Prostate gland (tissue), 2 donors: ENCODE measurements around the gene FUOM. TPM values are rescaled to one million over a fixed set of nuclear protein-coding genes. Genes with fewer than 3 reads are reported as not detected.

Experiments
- DNase-seq: peaks from one replicate; pipeline ENCODE4 v3.0.0-alpha.2; 2019; ENCODE audit warnings: low spot score
- H3K27ac ChIP-seq, 2 donors: fragments of 200-600 bp; sonication (generic); 2 replicates each; pipeline ENCODE4 v1.5.1; 2017 to 2019
- H3K27me3 ChIP-seq: fragments of 200-600 bp; sonication (generic); replicated peaks from 2 replicates; pipeline ENCODE4 v1.5.1; 2019; ENCODE audit not compliant: insufficient read depth
- H3K36me3 ChIP-seq, 2 donors: fragments of 200-600 bp; sonication (generic); 1 replicate in 1 of 2; 2 replicates in 1 of 2; pipeline versions ENCODE4 v1.5.1 to v1.8.1; 2017 to 2019
- H3K4me1 ChIP-seq: fragments of 200-600 bp; sonication (generic); replicated peaks from 2 replicates; pipeline ENCODE4 v1.5.1; 2019
- H3K4me3 ChIP-seq, 2 donors: fragments of 200-600 bp; sonication (generic); 2 replicates each; pipeline ENCODE4 v1.5.1; 2017 to 2019
- H3K9me3 ChIP-seq: fragments of 200-600 bp; sonication (generic); 2 replicates; pipeline ENCODE4 v1.5.1; 2017
- POLR2A ChIP-seq: fragments of 450-650 bp; IDR thresholded peaks from one replicate; pipeline ENCODE4 v1.6.1; 2016; ENCODE audit warnings: antibody characterized with exemption, mild to moderate bottlenecking
- POLR2AphosphoS5 ChIP-seq: sonication (generic); formaldehyde crosslinking; IDR thresholded peaks from one replicate; pipeline ENCODE4 v1.6.1; 2017; ENCODE audit warnings: antibody characterized with exemption
- WGBS: methylation state at CpG from one replicate; pipeline ENCODE4 v1.1.5; 2018; 5-methylcytosine and 5-hydroxymethylcytosine counted together
- intact Hi-C: fragments of 100-400 bp; cut with DNase I; formaldehyde crosslinking; loops from one replicate; pipeline ENCODE4 v1.14.2; 2022
- total RNA-seq, 2 donors: library from RNA; depleted of rRNA; stranded (reverse); fragments of >200 nt; gene quantifications; one replicate each; pipeline ENCODE4 v1.1.0, GENCODE V29; 2016
- TF ChIP-seq, protein P1 (sequence below), 4 experiments: fragments of 200-600 bp in 2 of 4; fragments of 450-650 bp in 2 of 4; sonication (generic) in 2 of 4; IDR thresholded peaks; 1 replicate in 3 of 4; 2 replicates in 1 of 4; pipeline ENCODE4 v1.5.1; 2016 to 2019; ENCODE audit warnings: antibody characterized with exemption in 4 of 4, mild to moderate bottlenecking in 2 of 4, moderate library complexity in 2 of 4

The FUOM gene
- total RNA-seq, 2 donors from 2014 or later: 8.7 to 11.4 TPM

DNA sequence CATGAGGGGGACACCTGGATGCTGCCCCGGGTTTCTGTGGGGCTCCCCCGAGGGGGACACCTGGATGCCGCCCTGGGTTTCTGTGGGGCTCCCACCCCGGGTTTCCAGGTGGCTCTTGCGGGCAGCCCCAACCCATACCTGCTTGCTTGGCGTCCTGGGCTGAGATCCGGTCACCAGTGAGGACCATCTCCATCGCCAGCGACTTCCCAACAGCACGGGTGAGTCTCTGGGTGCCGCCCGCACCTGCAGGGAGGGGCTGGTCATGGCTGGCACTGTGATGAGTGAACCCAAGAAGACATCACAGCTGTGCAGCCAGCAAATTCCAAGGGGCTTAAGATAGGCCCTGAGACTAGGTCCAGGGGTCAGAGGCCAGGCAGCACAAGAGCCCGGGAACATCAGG is 8.9 kb upstream of the FUOM start:
- no peak for TF ChIP-seq POLR2A
- H3K36me3 ChIP-seq: peaks cover 14 to 23% of the 10 kb centered on the region in 2 donors
- no peaks in the 10 kb centered on the region for H3K27me3 ChIP-seq
- H3K4me3 ChIP-seq: no peak overlapping the region
- 91% methylated on average over 13 of the region's 13 CpGs for WGBS
- H3K4me1 ChIP-seq: no peaks in the 10 kb centered on the region
- intact Hi-C loops: no loop called here
- DNase-seq: no peak
- H3K9me3 ChIP-seq: no peaks in the 10 kb centered on the region
- no peak overlapping the region for H3K27ac ChIP-seq

DNA sequence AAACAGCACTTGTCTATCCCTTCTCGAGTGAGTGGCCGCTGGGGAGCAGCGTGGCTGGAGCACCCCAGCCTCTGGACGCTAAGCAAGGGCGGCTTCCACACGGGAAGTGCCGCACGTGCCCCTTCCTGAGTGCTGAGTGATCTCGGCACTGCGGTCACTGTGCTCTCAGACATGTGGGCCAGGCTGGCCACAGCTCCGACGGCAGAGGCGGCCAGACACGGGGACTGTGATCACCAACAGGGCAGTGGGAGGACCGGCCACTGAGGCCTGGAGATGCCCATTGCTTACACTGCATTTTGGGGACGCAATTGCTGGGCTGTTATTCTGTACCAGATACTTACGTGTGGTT is 8.3 kb upstream of the FUOM start:
- Histone ChIP-seq H3K4me1 (no peaks in the 10 kb centered on the region), H3K36me3 (peaks cover 14 to 23% of the 10 kb centered on the region in 2 donors), H3K27me3 (no peaks in the 10 kb centered on the region), H3K9me3 (no peaks in the 10 kb centered on the region), H3K4me3 (no peak overlapping the region), H3K27ac (no peak overlapping the region)
- intact Hi-C loops: no loop called here
- no peak for DNase-seq
- WGBS: 81% methylated on average over 17 of the region's 17 CpGs
- TF ChIP-seq POLR2A (no peak), POLR2AphosphoS5 (no peak)
- TF ChIP-seq, protein P1, sequence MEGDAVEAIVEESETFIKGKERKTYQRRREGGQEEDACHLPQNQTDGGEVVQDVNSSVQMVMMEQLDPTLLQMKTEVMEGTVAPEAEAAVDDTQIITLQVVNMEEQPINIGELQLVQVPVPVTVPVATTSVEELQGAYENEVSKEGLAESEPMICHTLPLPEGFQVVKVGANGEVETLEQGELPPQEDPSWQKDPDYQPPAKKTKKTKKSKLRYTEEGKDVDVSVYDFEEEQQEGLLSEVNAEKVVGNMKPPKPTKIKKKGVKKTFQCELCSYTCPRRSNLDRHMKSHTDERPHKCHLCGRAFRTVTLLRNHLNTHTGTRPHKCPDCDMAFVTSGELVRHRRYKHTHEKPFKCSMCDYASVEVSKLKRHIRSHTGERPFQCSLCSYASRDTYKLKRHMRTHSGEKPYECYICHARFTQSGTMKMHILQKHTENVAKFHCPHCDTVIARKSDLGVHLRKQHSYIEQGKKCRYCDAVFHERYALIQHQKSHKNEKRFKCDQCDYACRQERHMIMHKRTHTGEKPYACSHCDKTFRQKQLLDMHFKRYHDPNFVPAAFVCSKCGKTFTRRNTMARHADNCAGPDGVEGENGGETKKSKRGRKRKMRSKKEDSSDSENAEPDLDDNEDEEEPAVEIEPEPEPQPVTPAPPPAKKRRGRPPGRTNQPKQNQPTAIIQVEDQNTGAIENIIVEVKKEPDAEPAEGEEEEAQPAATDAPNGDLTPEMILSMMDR (IDR thresholded peaks at IDR 0.05): no peak

DNA sequence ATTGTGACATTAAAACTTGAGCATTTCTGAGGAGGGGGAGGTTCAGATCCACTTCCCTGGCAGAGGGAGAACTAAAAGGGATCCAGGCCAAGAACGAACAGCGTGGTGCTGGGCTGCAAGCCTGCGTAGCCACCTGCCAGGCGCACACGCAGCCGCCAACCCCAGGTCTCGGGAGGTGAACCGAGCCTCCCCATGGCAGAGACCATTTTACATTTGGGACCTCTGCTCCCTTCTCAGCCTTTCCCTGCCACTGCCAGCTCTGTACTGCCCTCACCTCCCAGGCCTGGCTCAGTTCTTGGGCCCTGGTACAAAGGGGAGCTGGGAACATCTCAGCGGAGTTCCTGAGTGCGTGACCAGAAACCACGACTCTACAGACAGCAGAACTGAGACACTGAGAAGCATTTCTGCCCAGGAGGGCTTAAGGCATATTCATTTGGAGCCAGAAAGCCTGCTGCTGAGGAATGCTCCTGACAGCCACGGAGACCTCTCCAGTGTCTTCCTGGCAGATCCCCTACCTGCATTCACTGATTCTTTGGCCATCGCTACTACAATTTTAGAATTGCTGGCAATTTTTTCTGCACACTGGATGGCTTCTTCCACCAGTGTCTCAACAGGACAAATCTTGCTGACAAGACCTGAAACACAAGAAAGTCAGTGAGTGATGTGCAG is 7.8 kb upstream of the FUOM start:
- peaks cover 14 to 23% of the 10 kb centered on the region in 2 donors for H3K36me3 ChIP-seq

GRCh38 chr10:133364645-133365431 is 7.0 kb upstream of the FUOM start:
- intact Hi-C loops: no loop called here
- TF ChIP-seq, protein P1 (IDR thresholded peaks at IDR 0.05): no peak
- no peak for TF ChIP-seq POLR2A
- TF ChIP-seq POLR2AphosphoS5: no peak
- H3K27me3 ChIP-seq: no peaks in the 10 kb centered on the region
- no peak overlapping the region for H3K27ac ChIP-seq
- H3K4me1 ChIP-seq: peaks cover 6% of the 10 kb centered on the region
- WGBS: 58% methylated on average over 29 of the region's 29 CpGs
- peaks cover 7 to 16% of the 10 kb centered on the region in 2 donors for H3K36me3 ChIP-seq
- no peak for DNase-seq
- no peak overlapping the region for H3K4me3 ChIP-seq
- no peaks in the 10 kb centered on the region for H3K9me3 ChIP-seq

More for the DNA sequence above, 7.8 kb upstream of the FUOM start:
- 72% methylated on average over 13 of the region's 13 CpGs for WGBS
- H3K4me3 ChIP-seq: no peak overlapping the region
- H3K27ac ChIP-seq: no peak overlapping the region
- no peak for TF ChIP-seq POLR2AphosphoS5
- TF ChIP-seq, protein P1 (IDR thresholded peaks at IDR 0.05): no peak
- TF ChIP-seq POLR2A: no peak
- no peaks in the 10 kb centered on the region for H3K27me3 ChIP-seq
- intact Hi-C loops: no loop called here
- no peaks in the 10 kb centered on the region for H3K9me3 ChIP-seq
- H3K4me1 ChIP-seq: peaks cover 2% of the 10 kb centered on the region
- DNase-seq: no peak

- Histone ChIP-seq H3K4me1 (peaks cover 6% of the 10 kb centered on the region), H3K4me3 (no peak overlapping the region), H3K36me3 (peaks cover 7 to 10% of the 10 kb centered on the region in 2 donors), H3K9me3 (no peaks in the 10 kb centered on the region), H3K27ac (no peak overlapping the region), H3K27me3 (no peaks in the 10 kb centered on the region)
- no peak for DNase-seq
- TF ChIP-seq, protein P1 (IDR thresholded peaks at IDR 0.05): no peak
- TF ChIP-seq POLR2A: no peak
- TF ChIP-seq POLR2AphosphoS5: no peak
- WGBS: 84% methylated on average over 13 of the region's 13 CpGs
- intact Hi-C loops: no loop called here
Measured at GRCh38 chr10:133362846-133363245, 5.0 kb upstream of the FUOM start.
